CD4-positive, alpha-beta T cell treated with Interleukin-15 for 1 hour (primary cell): Measurements from ENCODE around the gene P3H4.
"Not testable (repeated sequence)": the region's sequence is repeated elsewhere in the genome, so short reads cannot be mapped to it uniquely, and the experiment has no call there.

ENCODE experiments used
- DNase-seq: peaks from one replicate; pipeline ENCODE4 v3.0.0-alpha.2; 2020

Gene P3H4

GRCh38 chr17:41792845-41793783, 18.6 kb downstream of the P3H4 start:
- no peak for DNase-seq

GRCh38 chr17:41787021-41787418, 24.7 kb downstream of the P3H4 start:
- DNase-seq, result no peak

- peak; percentile 97 for DNase-seq
Measured at GRCh38 chr17:41786227-41787020, 25.3 kb downstream of the P3H4 start, which contains the start of gene JUP. TSS of gene JUP (minus strand) at chr17:41786711. CDS start at chr17:41771854, 14,857 bp downstream.

GRCh38 chr17:41785859-41786226, 25.9 kb downstream of the P3H4 start:
- peak; percentile 24 for DNase-seq

- DNase-seq, result peak; percentile 62
Measured at GRCh38 chr17:41785091-41785858, 26.5 kb downstream of the P3H4 start.

- no peak for DNase-seq
Measured at GRCh38 chr17:41784207-41784744, 27.5 kb downstream of the P3H4 start.

GRCh38 chr17:41782142-41782541, 29.6 kb downstream of the P3H4 start:
- DNase-seq, result no peak

- DNase-seq, result no peak
Measured at GRCh38 chr17:41781404-41782110, 30.2 kb downstream of the P3H4 start.

- DNase-seq, result no peak
Measured at GRCh38 chr17:41779954-41780353, 31.8 kb downstream of the P3H4 start.

- DNase-seq, result no peak
Measured at GRCh38 chr17:41777574-41778188, 34.1 kb downstream of the P3H4 start.

GRCh38 chr17:41777157-41777573, 34.6 kb downstream of the P3H4 start:
- DNase-seq, result no peak

GRCh38 chr17:41776262-41776900, 35.4 kb downstream of the P3H4 start:
- not testable (repeated sequence) for DNase-seq

- DNase-seq, result no peak
Measured at GRCh38 chr17:41775394-41776226, 36.1 kb downstream of the P3H4 start.

GRCh38 chr17:41773731-41774193, 38.0 kb downstream of the P3H4 start:
- DNase-seq, result no peak

- no peak for DNase-seq
Measured at GRCh38 chr17:41773190-41773588, 38.6 kb downstream of the P3H4 start.

- no peak for DNase-seq
Measured at GRCh38 chr17:41772586-41773189, 39.1 kb downstream of the P3H4 start.

- DNase-seq, result no peak
Measured at GRCh38 chr17:41772218-41772585, 39.5 kb downstream of the P3H4 start.

GRCh38 chr17:41771389-41772206, 40.2 kb downstream of the P3H4 start:
- DNase-seq, result no peak

GRCh38 chr17:41769985-41770384, 41.8 kb downstream of the P3H4 start:
- no peak for DNase-seq
